Astrocyte (in vitro differentiated cells and primary cell): ENCODE results near the gene CCDC38. TPM values are rescaled to one million over a fixed set of nuclear protein-coding genes. Genes with fewer than 3 reads are reported as not detected.

ENCODE experiments used
- DNase-seq: peaks from one replicate; pipeline ENCODE4 v3.0.0-alpha.2; 2010; ENCODE audit warnings: low read depth
- FAIRE-seq: peaks from 2 replicates; lab custom pipeline; 2011; peaks lifted over from hg19 to GRCh38; lab: Jason Lieb, UNC
- H2AFZ ChIP-seq: 2 replicates; pipeline ENCODE4 v1.6.0; 2012; ENCODE audit warnings: low read depth, low read length, inconsistent platforms
- H3K27ac ChIP-seq: 2 replicates; pipeline ENCODE4 v1.5.1; 2011; ENCODE audit warnings: low read depth, low read length, inconsistent platforms
- H3K27me3 ChIP-seq: 2 replicates; pipeline ENCODE4 v1.6.0; 2011; ENCODE audit warnings: low read length, inconsistent platforms; ENCODE audit not compliant: insufficient read depth
- H3K36me3 ChIP-seq: 2 replicates; pipeline ENCODE4 v1.5.1; 2011; ENCODE audit warnings: low read length, inconsistent platforms; ENCODE audit not compliant: insufficient read depth
- H3K4me1 ChIP-seq: 2 replicates; pipeline ENCODE4 v1.5.1; 2011; ENCODE audit warnings: low read length, inconsistent platforms; ENCODE audit not compliant: insufficient read depth
- H3K4me2 ChIP-seq: 2 replicates; pipeline ENCODE4 v1.6.0; 2012; ENCODE audit warnings: low read length, inconsistent platforms
- H3K4me3 ChIP-seq: 2 replicates; pipeline ENCODE4 v1.5.1; 2011; ENCODE audit warnings: low read depth, mild to moderate bottlenecking, low read length, inconsistent platforms; ENCODE audit not compliant: insufficient read depth
- H3K79me2 ChIP-seq: 2 replicates; pipeline ENCODE4 v1.6.0; 2012; ENCODE audit warnings: mild to moderate bottlenecking, low read length, inconsistent platforms; ENCODE audit not compliant: insufficient read depth
- H3K9ac ChIP-seq: 2 replicates; pipeline ENCODE4 v1.6.0; 2012; ENCODE audit warnings: mild to moderate bottlenecking, low read length, inconsistent platforms
- H3K9me3 ChIP-seq: 2 replicates; pipeline ENCODE4 v1.5.1; 2012; ENCODE audit warnings: low read depth, mild to moderate bottlenecking, low read length, inconsistent platforms; ENCODE audit not compliant: insufficient read depth
- H4K20me1 ChIP-seq: 2 replicates; pipeline ENCODE4 v1.6.0; 2012; ENCODE audit warnings: low read length, inconsistent platforms; ENCODE audit not compliant: insufficient read depth
- H3K27ac Mint-ChIP-seq: one replicate; pipeline ENCODE4 v1.8.0; 2021; ENCODE audit warnings: mild to moderate bottlenecking, mixed read lengths; ENCODE audit not compliant: unreplicated experiment
- H3K27me3 Mint-ChIP-seq: one replicate; pipeline ENCODE4 v1.8.0; 2021; ENCODE audit warnings: low read depth, mixed read lengths; ENCODE audit not compliant: unreplicated experiment
- H3K36me3 Mint-ChIP-seq: one replicate; pipeline ENCODE4 v1.8.0; 2021; ENCODE audit warnings: low read depth, mixed read lengths; ENCODE audit not compliant: unreplicated experiment
- H3K4me1 Mint-ChIP-seq: one replicate; pipeline ENCODE4 v1.8.0; 2021; ENCODE audit warnings: low read depth, mixed read lengths; ENCODE audit not compliant: unreplicated experiment
- H3K4me3 Mint-ChIP-seq: one replicate; pipeline ENCODE4 v1.8.0; 2021; ENCODE audit warnings: mild to moderate bottlenecking, moderate library complexity, mixed read lengths; ENCODE audit not compliant: unreplicated experiment
- H3K9me3 Mint-ChIP-seq: one replicate; pipeline ENCODE4 v1.8.0; 2021; ENCODE audit warnings: mild to moderate bottlenecking, mixed read lengths; ENCODE audit not compliant: unreplicated experiment
- EZH2 ChIP-seq: IDR thresholded peaks from 2 replicates; pipeline ENCODE4 v1.6.1; 2012; ENCODE audit warnings: mild to moderate bottlenecking, low read length, inconsistent platforms; ENCODE audit not compliant: insufficient read depth
- total RNA-seq: library from RNA; stranded (reverse); gene quantifications from 2 replicates; pipeline ENCODE4 v1.2.1, GENCODE V29; 2021
- TF ChIP-seq, protein P1 (sequence below): IDR thresholded peaks from 2 replicates; pipeline ENCODE4 v1.5.1; 2011; ENCODE audit warnings: low read depth, mild to moderate bottlenecking, inconsistent platforms, low read length, moderate library complexity; ENCODE audit not compliant: insufficient read depth

The CCDC38 gene
- total RNA-seq, 1 donor from 2014 or later, result 0.07 TPM

DNA sequence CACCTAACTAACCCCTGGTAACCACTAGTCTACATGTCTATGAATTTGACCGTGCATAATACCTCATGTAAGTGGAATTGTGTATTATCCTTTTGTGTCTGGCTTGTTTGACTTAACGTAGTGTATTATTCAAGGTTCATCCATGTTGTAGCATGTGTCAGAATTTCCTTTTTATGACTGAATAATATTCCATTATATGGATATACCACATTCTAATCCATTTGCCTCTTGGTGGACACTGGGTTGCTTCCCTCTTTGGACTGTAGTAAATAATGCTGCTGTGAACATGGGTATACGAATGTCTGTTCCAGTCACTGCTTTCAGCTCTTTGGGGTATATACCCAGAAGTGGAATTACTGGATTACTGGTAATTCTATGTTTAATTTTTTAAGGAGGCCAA is 80.4 kb downstream of the CCDC38 start:
- TF ChIP-seq, protein P1, sequence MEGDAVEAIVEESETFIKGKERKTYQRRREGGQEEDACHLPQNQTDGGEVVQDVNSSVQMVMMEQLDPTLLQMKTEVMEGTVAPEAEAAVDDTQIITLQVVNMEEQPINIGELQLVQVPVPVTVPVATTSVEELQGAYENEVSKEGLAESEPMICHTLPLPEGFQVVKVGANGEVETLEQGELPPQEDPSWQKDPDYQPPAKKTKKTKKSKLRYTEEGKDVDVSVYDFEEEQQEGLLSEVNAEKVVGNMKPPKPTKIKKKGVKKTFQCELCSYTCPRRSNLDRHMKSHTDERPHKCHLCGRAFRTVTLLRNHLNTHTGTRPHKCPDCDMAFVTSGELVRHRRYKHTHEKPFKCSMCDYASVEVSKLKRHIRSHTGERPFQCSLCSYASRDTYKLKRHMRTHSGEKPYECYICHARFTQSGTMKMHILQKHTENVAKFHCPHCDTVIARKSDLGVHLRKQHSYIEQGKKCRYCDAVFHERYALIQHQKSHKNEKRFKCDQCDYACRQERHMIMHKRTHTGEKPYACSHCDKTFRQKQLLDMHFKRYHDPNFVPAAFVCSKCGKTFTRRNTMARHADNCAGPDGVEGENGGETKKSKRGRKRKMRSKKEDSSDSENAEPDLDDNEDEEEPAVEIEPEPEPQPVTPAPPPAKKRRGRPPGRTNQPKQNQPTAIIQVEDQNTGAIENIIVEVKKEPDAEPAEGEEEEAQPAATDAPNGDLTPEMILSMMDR, result no peak
- no peak for TF ChIP-seq EZH2
- peaks cover 26% of the 10 kb centered on the region for H4K20me1 ChIP-seq
- no peak overlapping the region for H3K27ac Mint-ChIP-seq
- H3K4me3 ChIP-seq, result no peak overlapping the region
- H3K9ac ChIP-seq, result no peak overlapping the region
- H3K9me3 ChIP-seq, result no peaks in the 10 kb centered on the region
- H3K9me3 Mint-ChIP-seq, result no peaks in the 10 kb centered on the region
- DNase-seq, result no peak
- peaks cover 70% of the 10 kb centered on the region for H3K79me2 ChIP-seq
- no peak overlapping the region for H2AFZ ChIP-seq
- peaks cover 11% of the 10 kb centered on the region for H3K4me1 ChIP-seq
- H3K27me3 ChIP-seq, result no peaks in the 10 kb centered on the region
- no peak overlapping the region for H3K27ac ChIP-seq
- H3K36me3 Mint-ChIP-seq, result peaks cover 6% of the 10 kb centered on the region
- no peak overlapping the region for H3K4me3 Mint-ChIP-seq
- H3K36me3 ChIP-seq, result peaks cover 32% of the 10 kb centered on the region
- peaks cover 7% of the 10 kb centered on the region for H3K4me1 Mint-ChIP-seq
- no peaks in the 10 kb centered on the region for H3K27me3 Mint-ChIP-seq
- H3K4me2 ChIP-seq, result no peak overlapping the region
- FAIRE-seq, result no peak

DNA sequence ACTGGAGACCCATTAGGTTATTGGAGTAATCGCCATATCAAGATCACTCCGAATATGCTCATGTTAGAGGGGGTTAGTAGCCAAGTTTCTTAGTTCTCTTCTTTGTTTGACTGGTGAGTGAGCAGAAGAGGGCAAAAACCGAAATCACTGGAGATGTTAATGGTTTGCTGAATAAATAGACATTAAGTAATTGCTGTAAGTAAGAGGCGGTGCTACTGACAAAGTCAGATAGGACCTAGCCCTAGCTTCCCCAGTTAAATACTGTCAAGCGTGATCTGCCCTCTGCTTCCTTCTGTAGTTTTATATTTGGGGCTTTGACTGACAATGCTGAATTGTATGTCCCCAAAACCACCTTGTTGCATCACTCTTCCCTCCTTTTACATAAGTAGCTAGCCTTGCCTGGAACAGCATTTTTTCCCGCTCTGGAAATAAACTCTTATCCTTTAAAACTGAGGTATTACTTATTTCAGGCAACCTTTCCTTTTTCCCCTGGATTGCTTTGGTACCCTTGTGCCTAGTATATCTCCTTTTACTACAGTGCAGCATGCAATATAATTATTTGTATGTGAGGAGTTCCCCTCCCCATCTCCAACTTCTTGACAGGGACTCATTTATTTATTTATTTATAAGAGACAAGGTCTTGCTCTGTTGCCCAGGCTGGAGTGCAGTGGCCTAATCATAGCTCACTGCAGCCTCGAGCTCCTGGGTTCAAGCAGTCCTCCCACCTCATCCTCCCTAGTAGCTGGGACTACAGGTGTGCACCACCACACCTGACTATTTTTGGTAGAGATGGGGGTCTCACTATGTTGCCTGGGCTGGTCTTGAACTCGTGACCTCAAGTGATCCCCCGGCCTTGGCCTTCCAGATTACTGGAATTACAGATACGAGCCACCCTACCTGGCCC is 82.2 kb downstream of the CCDC38 start:
- no peak overlapping the region for H3K27ac Mint-ChIP-seq
- H3K36me3 Mint-ChIP-seq, result peaks cover 6% of the 10 kb centered on the region
- TF ChIP-seq, protein P1, result no peak
- TF ChIP-seq EZH2, result no peak
- peak overlapping the region; percentile 87 for H3K9ac ChIP-seq
- DNase-seq, result no peak
- peaks cover 23% of the 10 kb centered on the region for H3K36me3 ChIP-seq
- H3K9me3 Mint-ChIP-seq, result no peaks in the 10 kb centered on the region
- peak overlapping the region; percentile 92 for H3K4me2 ChIP-seq
- FAIRE-seq, result no peak
- H3K4me1 ChIP-seq, result peaks cover 11% of the 10 kb centered on the region
- peak overlapping the region; percentile 84 for H3K27ac ChIP-seq
- H4K20me1 ChIP-seq, result peaks cover 26% of the 10 kb centered on the region
- H3K9me3 ChIP-seq, result no peaks in the 10 kb centered on the region
- H3K27me3 Mint-ChIP-seq, result no peaks in the 10 kb centered on the region
- H3K4me1 Mint-ChIP-seq, result peaks cover 7% of the 10 kb centered on the region
- H3K4me3 ChIP-seq, result peak overlapping the region; percentile 81
- H3K79me2 ChIP-seq, result peaks cover 64% of the 10 kb centered on the region
- H2AFZ ChIP-seq, result no peak overlapping the region
- H3K4me3 Mint-ChIP-seq, result no peak overlapping the region
- H3K27me3 ChIP-seq, result no peaks in the 10 kb centered on the region
